PC-3 (cell line): ENCODE results near the gene CHGA. TPM values are rescaled to one million over a fixed set of nuclear protein-coding genes. Genes with fewer than 3 reads are reported as not detected.

Source experiments
- ATAC-seq: fragments of 200-7000 bp; cut with Tn5 transposase; 2 replicates; pipeline ENCODE4 v1.9.1; 2020; ENCODE audit warnings: mild to moderate bottlenecking, moderate library complexity
- BruUV-seq: library from RNA; stranded (reverse); fragments of 400-500 nt; replicated peaks from 2 replicates; lab custom pipeline; 2021; lab: Mats Ljungman, UMichigan
- CTCF ChIA-PET: fragments of 300-600 bp; sonication (Branson Sonifier 250); formaldehyde crosslinking; loops from one replicate; lab custom pipeline; 2022; ENCODE audit warnings: antibody characterized with exemption; lab: Charles Lee
- POLR2A ChIA-PET: fragments of 300-600 bp; sonication (Branson Sonifier 250); formaldehyde crosslinking; loops from one replicate; lab custom pipeline; 2022; ENCODE audit warnings: antibody characterized with exemption; ENCODE audit not compliant: unreplicated experiment; lab: Charles Lee
- DNase-seq: peaks from one replicate; pipeline ENCODE4 v3.0.0-alpha.2; 2015
- H2AFZ ChIP-seq: fragments of 300-600 bp; sonication (generic); 2 replicates; pipeline ENCODE4 v1.6.0; 2016; ENCODE audit warnings: antibody characterized with exemption, low read length
- H3F3A ChIP-seq: fragments of 300-600 bp; sonication (generic); one replicate; pipeline ENCODE4 v1.6.0; 2017; ENCODE audit warnings: antibody characterized with exemption, low read length, control low read depth, mild to moderate bottlenecking; ENCODE audit not compliant: unreplicated experiment
- H3K27ac ChIP-seq: fragments of 300-600 bp; sonication (generic); 2 replicates; pipeline ENCODE4 v1.5.1; 2016; ENCODE audit warnings: mild to moderate bottlenecking, low read length
- H3K27me3 ChIP-seq: fragments of 300-600 bp; sonication (generic); 2 replicates; pipeline ENCODE4 v1.6.1; 2016; ENCODE audit warnings: low read length, mixed read lengths
- H3K36me3 ChIP-seq: fragments of 300-600 bp; sonication (generic); 2 replicates; pipeline ENCODE4 v1.6.1; 2016; ENCODE audit warnings: low read depth, mixed run types, low read length, mixed read lengths
- H3K4me1 ChIP-seq: fragments of 300-600 bp; sonication (generic); 2 replicates; pipeline ENCODE4 v1.5.1; 2016; ENCODE audit warnings: low read length; ENCODE audit not compliant: insufficient read depth
- H3K4me2 ChIP-seq: fragments of 300-600 bp; sonication (generic); 2 replicates; pipeline ENCODE4 v1.6.0; 2016; ENCODE audit warnings: low read length
- H3K4me3 ChIP-seq: fragments of 300-600 bp; sonication (generic); 2 replicates; pipeline ENCODE4 v1.5.1; 2016; ENCODE audit warnings: mild to moderate bottlenecking, low read length, mixed read lengths
- H3K79me2 ChIP-seq: fragments of 300-600 bp; sonication (generic); 2 replicates; pipeline ENCODE4 v1.6.1; 2017; ENCODE audit warnings: low read length, mixed read lengths
- H3K9ac ChIP-seq: fragments of 300-600 bp; sonication (generic); 2 replicates; pipeline ENCODE4 v1.6.0; 2016; ENCODE audit warnings: mild to moderate bottlenecking, low read length
- H3K9me2 ChIP-seq: fragments of 300-600 bp; sonication (generic); replicated peaks from 2 replicates; pipeline ENCODE4 v1.6.1; 2016; ENCODE audit warnings: mixed run types, low read length, mixed read lengths
- H3K9me3 ChIP-seq: fragments of 300-600 bp; sonication (generic); 2 replicates; pipeline ENCODE4 v1.6.1; 2016; ENCODE audit warnings: low read length, mixed read lengths
- H4K20me1 ChIP-seq: fragments of 300-600 bp; sonication (generic); 2 replicates; pipeline ENCODE4 v1.6.1; 2016; ENCODE audit warnings: low read length, mixed read lengths
- CTCF ChIP-seq: fragments of 300-600 bp; sonication (generic); conservative IDR thresholded peaks from 2 replicates; pipeline ENCODE4 v1.5.1; 2017; ENCODE audit warnings: antibody characterized with exemption, low read depth, mild to moderate bottlenecking, low read length
- EZH2 ChIP-seq: fragments of 300-600 bp; sonication (generic); IDR thresholded peaks from one replicate; pipeline ENCODE4 v1.6.1; 2017; ENCODE audit warnings: antibody characterized with exemption, mild to moderate bottlenecking, low read length; ENCODE audit not compliant: unreplicated experiment
- EZH2phosphoT487 ChIP-seq: fragments of 300-600 bp; sonication (generic); IDR thresholded peaks from 2 replicates; pipeline ENCODE4 v1.6.1; 2018; ENCODE audit warnings: mild to moderate bottlenecking, antibody characterized with exemption, low read length, borderline replicate concordance
- intact Hi-C: fragments of 100-400 bp; cut with micrococcal nuclease; formaldehyde crosslinking; loops from 2 replicates; pipeline ENCODE4 v1.9.0; 2023
- total RNA-seq: library from RNA; depleted of rRNA; stranded (reverse); fragments of >200 nt; gene quantifications from 2 replicates; pipeline ENCODE4 v1.2.3, GENCODE V29; 2014

Gene CHGA
- total RNA-seq, 1 experiment from 2014 or later = not detected

GRCh38 chr14:92944976-92945375 lies 22.0 kb downstream of the CHGA start:
- Histone ChIP-seq H3K79me2 (no peaks in the 10 kb centered on the region), H3K9me2 (no peaks in the 10 kb centered on the region), H2AFZ (no peak overlapping the region), H3K4me2 (no peak overlapping the region), H3K27ac (no peak overlapping the region), H3K4me1 (peaks cover 10% of the 10 kb centered on the region), H3K36me3 (no peaks in the 10 kb centered on the region), H3K9me3 (no peaks in the 10 kb centered on the region), H3F3A (no peaks in the 10 kb centered on the region), H3K9ac (no peak overlapping the region), H4K20me1 (no peaks in the 10 kb centered on the region), H3K4me3 (no peak overlapping the region), H3K27me3 (no peaks in the 10 kb centered on the region)
- DNase-seq (no peak), ATAC-seq (no peak)
- intact Hi-C loops = no loop called here
- CTCF ChIA-PET = no interaction called here
- no TSS peak for BruUV-seq
- POLR2A ChIA-PET = no interaction called here
- TF ChIP-seq EZH2phosphoT487 = no peak
- no peak for TF ChIP-seq EZH2
- TF ChIP-seq CTCF = no peak

- H4K20me1 ChIP-seq = no peaks in the 10 kb centered on the region
- no peaks in the 10 kb centered on the region for H3K79me2 ChIP-seq
- CTCF ChIA-PET = no interaction called here
- H3K27ac ChIP-seq = no peak overlapping the region
- intact Hi-C loops = no loop called here
- H3K4me2 ChIP-seq = no peak overlapping the region
- H3K9ac ChIP-seq = no peak overlapping the region
- no peaks in the 10 kb centered on the region for H3K9me3 ChIP-seq
- no peak for ATAC-seq
- no peak for TF ChIP-seq EZH2phosphoT487
- TF ChIP-seq EZH2 = no peak
- no peak for TF ChIP-seq CTCF
- no peak overlapping the region for H3K4me3 ChIP-seq
- POLR2A ChIA-PET = no interaction called here
- H2AFZ ChIP-seq = no peak overlapping the region
- peaks cover 10% of the 10 kb centered on the region for H3K4me1 ChIP-seq
- no peaks in the 10 kb centered on the region for H3K36me3 ChIP-seq
- H3K9me2 ChIP-seq = no peaks in the 10 kb centered on the region
- no peaks in the 10 kb centered on the region for H3F3A ChIP-seq
- BruUV-seq = no TSS peak
- H3K27me3 ChIP-seq = no peaks in the 10 kb centered on the region
- DNase-seq = no peak
Observed at GRCh38 chr14:92945544-92945943, 22.6 kb downstream of the CHGA start.

GRCh38 chr14:92945959-92946846 lies 23.3 kb downstream of the CHGA start:
- BruUV-seq = no TSS peak
- Histone ChIP-seq H2AFZ (peak overlapping the region; percentile 42; the same call in 1 of the 2 replicates), H3K9ac (no peak overlapping the region; the same call in 1 of the 2 replicates), H3K36me3 (no peaks in the 10 kb centered on the region), H3K79me2 (no peaks in the 10 kb centered on the region), H4K20me1 (no peaks in the 10 kb centered on the region), H3K4me2 (peak overlapping the region; percentile 52; the same call in 1 of the 2 replicates), H3K4me1 (peaks cover 10% of the 10 kb centered on the region), H3K4me3 (no peak overlapping the region), H3K9me2 (no peaks in the 10 kb centered on the region), H3K27ac (peak overlapping the region; percentile 52), H3F3A (no peaks in the 10 kb centered on the region), H3K9me3 (no peaks in the 10 kb centered on the region), H3K27me3 (no peaks in the 10 kb centered on the region)
- intact Hi-C loops = no loop called here
- CTCF ChIA-PET = no interaction called here
- POLR2A ChIA-PET = no interaction called here
- ATAC-seq = peak; percentile 88
- peak; percentile 80 for DNase-seq
- TF ChIP-seq EZH2phosphoT487 (peak; percentile 54; the same call in 1 of the 2 replicates), CTCF (no peak), EZH2 (no peak)
